Epithelial cell of proximal tubule (primary cell): ENCODE data around the gene SEMA3G. TPM values are rescaled to one million over a fixed set of nuclear protein-coding genes. Genes with fewer than 3 reads are reported as not detected.

Experiments used
- DNase-seq: peaks from one replicate; pipeline ENCODE4 v3.0.0-alpha.2; 2011; ENCODE audit warnings: low read depth
- H3K4me3 ChIP-seq: 2 replicates; pipeline ENCODE4 v1.5.1; 2011; ENCODE audit warnings: low read depth, mild to moderate bottlenecking, low read length
- CTCF ChIP-seq: conservative IDR thresholded peaks from 2 replicates; pipeline ENCODE4 v1.5.1; 2012; ENCODE audit warnings: low read depth, mild to moderate bottlenecking, low read length
- total RNA-seq: library from RNA; depleted of rRNA; stranded (reverse); fragments of >200 nt; gene quantifications from 2 replicates; pipeline ENCODE4 v1.2.3, GENCODE V29; 2015

Gene SEMA3G
- total RNA-seq, 1 donor from 2014 or later, result 5.1 TPM

GRCh38 chr3:52384019-52384761 is 60.7 kb downstream of the SEMA3G start:
- H3K4me3 ChIP-seq, result no peak overlapping the region
- no peak for DNase-seq
- TF ChIP-seq CTCF, result no peak

- DNase-seq, result no peak
- no peak overlapping the region for H3K4me3 ChIP-seq
- TF ChIP-seq CTCF, result no peak
Measured at GRCh38 chr3:52383446-52383845, 61.5 kb downstream of the SEMA3G start.

Other genes starting within 250 kb of the SEMA3G start
- 56.3 and 71.5 TPM in 2 replicates for gene ALAS1, start 246.9 kb downstream of the SEMA3G start, total RNA-seq
- gene TLR9, start 219.5 kb downstream of the SEMA3G start, total RNA-seq, result not detected in 2 replicates
- gene TWF2, start 205.9 kb downstream of the SEMA3G start, total RNA-seq, result 154 and 189 TPM in 2 replicates
- gene PPM1M, start 199.3 kb downstream of the SEMA3G start, total RNA-seq, result 6.9 and 8.9 TPM in 2 replicates
- gene WDR82, start 166.5 kb downstream of the SEMA3G start, total RNA-seq, result 38.4 and 61.6 TPM in 2 replicates
- gene GLYCTK, start 157.3 kb downstream of the SEMA3G start, total RNA-seq, result 11.9 and 17.6 TPM in 2 replicates
- 0.29 and 0.51 TPM in 2 replicates for gene DNAH1, start 128.8 kb downstream of the SEMA3G start, total RNA-seq
- gene BAP1, start 35.1 kb downstream of the SEMA3G start, total RNA-seq, result 67.8 and 88.7 TPM in 2 replicates
- gene PHF7, start 34.4 kb downstream of the SEMA3G start, total RNA-seq, result 5.8 and 7.3 TPM in 2 replicates
- 0.51 and 0.58 TPM in 2 replicates for gene TNNC1, start 8.9 kb upstream of the SEMA3G start, total RNA-seq
- 27.8 and 40.8 TPM in 2 replicates for gene NISCH, start 10.5 kb upstream of the SEMA3G start, total RNA-seq
- 0.14 and 0.52 TPM in 2 replicates for gene STAB1, start 50.2 kb upstream of the SEMA3G start, total RNA-seq
- 144 and 229 TPM in 2 replicates for gene NT5DC2, start 88.8 kb upstream of the SEMA3G start, total RNA-seq
- gene UQCC5, start 91.5 kb upstream of the SEMA3G start, total RNA-seq, result 1.4 and 2.4 TPM in 2 replicates
- 40.5 and 51.5 TPM in 2 replicates for gene PBRM1, start 240.8 kb upstream of the SEMA3G start, total RNA-seq
- 128 and 141 TPM in 2 replicates for gene GNL3, start 240.9 kb upstream of the SEMA3G start, total RNA-seq